Peyer's patch (tissue), 4 donors: ENCODE results near the gene C15orf62. TPM values are rescaled to one million over a fixed set of nuclear protein-coding genes. Genes with fewer than 3 reads are reported as not detected.
A peak's percentile ranks its signal among the peaks of the same experiment; 100 is the strongest.

ENCODE experiments used
- DNase-seq, 3 donors: peaks; one replicate each; pipeline ENCODE4 v3.0.0-alpha.2; 2017 to 2019
- H3K27ac ChIP-seq, 4 donors: fragments of 200-600 bp; sonication (generic); one replicate each; pipeline ENCODE4 v1.5.1; 2016 to 2019
- H3K27me3 ChIP-seq, 2 donors: fragments of 200-600 bp; sonication (generic); one replicate each; pipeline ENCODE4 v1.5.1; 2019
- H3K36me3 ChIP-seq, 3 donors: fragments of 200-600 bp; sonication (generic); one replicate each; pipeline ENCODE4 v1.5.1; 2016 to 2019
- H3K4me1 ChIP-seq, 4 donors: fragments of 200-600 bp; sonication (generic); one replicate each; pipeline ENCODE4 v1.5.1; 2016 to 2019
- H3K4me3 ChIP-seq, 4 donors: fragments of 200-600 bp; sonication (generic); 1 replicate in 3 of 4; 2 replicates in 1 of 4; pipeline ENCODE4 v1.5.1; 2016 to 2019; ENCODE audit warnings: mild to moderate bottlenecking in 1 of 4
- H3K9me3 ChIP-seq, 4 donors: fragments of 200-600 bp; sonication (generic); one replicate each; pipeline ENCODE4 v1.5.1; 2016 to 2019; ENCODE audit warnings: mild to moderate bottlenecking in 1 of 4
- POLR2A ChIP-seq, 2 donors: fragments of 450-650 bp; IDR thresholded peaks; one replicate each; pipeline ENCODE4 v1.5.1; 2017; ENCODE audit warnings: antibody characterized with exemption in 2 of 2, mild to moderate bottlenecking in 2 of 2, moderate library complexity in 2 of 2
- total RNA-seq, 4 donors: library from RNA; depleted of rRNA; stranded (reverse); fragments of >200 nt; gene quantifications; one replicate each; pipeline ENCODE4 v1.1.0, GENCODE V29; 2016
- TF ChIP-seq, protein P1 (sequence below), 6 experiments: fragments of 450-650 bp in 4 of 6; fragments of 200-600 bp in 2 of 6; sonication (generic) in 1 of 6; IDR thresholded peaks; one replicate each; pipeline ENCODE4 v1.5.1; 2017 to 2019; ENCODE audit warnings: antibody characterized with exemption in 6 of 6, mild to moderate bottlenecking in 3 of 6, moderate library complexity in 1 of 6

C15orf62 gene
- total RNA-seq, 4 donors from 2014 or later: 1.1 to 1.3 TPM; not detected in 2

DNA sequence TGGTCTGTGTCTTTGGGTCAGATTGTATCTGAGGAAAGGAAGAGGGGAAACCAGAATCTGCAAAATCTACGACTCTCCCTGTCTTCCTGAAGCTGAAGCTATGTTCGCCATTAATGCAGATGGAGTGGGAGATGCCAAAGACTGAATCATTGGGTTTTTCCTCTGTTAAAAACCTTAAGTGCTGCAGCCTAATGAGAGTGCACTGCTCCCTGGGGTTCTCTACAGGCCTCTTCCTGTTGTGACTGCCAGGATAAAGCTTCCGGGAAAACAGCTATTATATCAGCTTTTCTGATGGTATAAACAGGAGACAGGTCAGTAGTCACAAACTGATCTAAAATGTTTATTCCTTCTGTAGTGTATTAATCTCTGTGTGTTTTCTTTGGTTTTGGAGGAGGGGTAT lies 38.7 kb upstream of the C15orf62 start:
- Histone ChIP-seq H3K36me3 (peaks cover 0 to 39% (median 0%) of the 10 kb centered on the region in 3 donors), H3K9me3 (no peaks in the 10 kb centered on the region), H3K4me3 (no peak overlapping the region), H3K27ac (no peak overlapping the region), H3K4me1 (no peaks in the 10 kb centered on the region), H3K27me3 (no peaks in the 10 kb centered on the region)
- no peak for DNase-seq
- TF ChIP-seq, protein P1, sequence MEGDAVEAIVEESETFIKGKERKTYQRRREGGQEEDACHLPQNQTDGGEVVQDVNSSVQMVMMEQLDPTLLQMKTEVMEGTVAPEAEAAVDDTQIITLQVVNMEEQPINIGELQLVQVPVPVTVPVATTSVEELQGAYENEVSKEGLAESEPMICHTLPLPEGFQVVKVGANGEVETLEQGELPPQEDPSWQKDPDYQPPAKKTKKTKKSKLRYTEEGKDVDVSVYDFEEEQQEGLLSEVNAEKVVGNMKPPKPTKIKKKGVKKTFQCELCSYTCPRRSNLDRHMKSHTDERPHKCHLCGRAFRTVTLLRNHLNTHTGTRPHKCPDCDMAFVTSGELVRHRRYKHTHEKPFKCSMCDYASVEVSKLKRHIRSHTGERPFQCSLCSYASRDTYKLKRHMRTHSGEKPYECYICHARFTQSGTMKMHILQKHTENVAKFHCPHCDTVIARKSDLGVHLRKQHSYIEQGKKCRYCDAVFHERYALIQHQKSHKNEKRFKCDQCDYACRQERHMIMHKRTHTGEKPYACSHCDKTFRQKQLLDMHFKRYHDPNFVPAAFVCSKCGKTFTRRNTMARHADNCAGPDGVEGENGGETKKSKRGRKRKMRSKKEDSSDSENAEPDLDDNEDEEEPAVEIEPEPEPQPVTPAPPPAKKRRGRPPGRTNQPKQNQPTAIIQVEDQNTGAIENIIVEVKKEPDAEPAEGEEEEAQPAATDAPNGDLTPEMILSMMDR (IDR thresholded peaks at IDR 0.05): no peak
- TF ChIP-seq POLR2A (IDR thresholded peaks at IDR 0.05): no peak

DNA sequence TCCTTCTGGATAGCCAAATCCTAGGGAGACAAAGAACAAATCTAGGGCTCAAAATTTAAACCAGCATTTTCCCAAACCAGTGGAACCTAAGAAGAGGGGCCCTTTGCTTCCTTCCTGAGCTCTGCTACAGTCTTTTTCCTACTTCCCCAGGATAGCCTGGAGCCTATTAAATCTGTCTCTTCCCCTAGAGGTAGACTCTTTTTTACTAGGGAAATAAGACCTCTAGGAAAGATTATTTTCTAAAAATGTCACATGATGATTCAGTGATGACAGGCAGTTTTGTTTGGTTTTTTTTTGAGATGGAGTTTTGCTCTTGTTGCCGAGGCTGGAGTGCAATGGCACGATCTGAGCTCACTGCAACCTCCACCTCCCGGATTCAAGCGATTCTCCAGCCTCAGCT lies 33.2 kb upstream of the C15orf62 start:
- Histone ChIP-seq H3K27me3 (no peaks in the 10 kb centered on the region), H3K4me1 (no peaks in the 10 kb centered on the region), H3K36me3 (peaks cover 0 to 92% (median 0%) of the 10 kb centered on the region in 3 donors), H3K9me3 (no peaks in the 10 kb centered on the region), H3K4me3 (no peak overlapping the region), H3K27ac (no peak overlapping the region)
- DNase-seq: no peak
- TF ChIP-seq POLR2A (IDR thresholded peaks at IDR 0.05): no peak
- TF ChIP-seq, protein P1 (IDR thresholded peaks at IDR 0.05): no peak

DNA sequence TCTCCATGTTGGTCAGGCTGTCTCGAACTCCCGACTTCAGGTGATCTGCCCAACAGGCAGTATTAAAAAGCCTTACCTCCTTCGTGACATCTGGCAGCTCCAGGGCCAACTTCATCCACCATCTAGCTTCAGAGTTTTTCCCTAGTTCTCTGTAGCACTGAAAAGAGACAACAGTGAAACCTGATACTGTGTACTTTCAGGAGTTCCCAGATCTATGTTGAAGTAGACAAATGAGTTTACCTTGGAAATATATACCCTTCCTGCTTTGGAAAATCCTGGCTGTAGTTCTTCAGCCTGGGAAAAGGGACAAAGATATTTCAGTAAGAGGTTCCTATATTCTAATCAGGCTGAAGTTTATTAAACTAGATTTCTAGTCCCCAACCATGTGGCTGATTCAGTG lies 32.7 kb upstream of the C15orf62 start:
- no peaks in the 10 kb centered on the region for H3K9me3 ChIP-seq
- H3K4me1 ChIP-seq: no peaks in the 10 kb centered on the region
- peaks cover 0 to 90% (median 0%) of the 10 kb centered on the region in 3 donors for H3K36me3 ChIP-seq
- no peak for DNase-seq
- H3K27me3 ChIP-seq: no peaks in the 10 kb centered on the region
- no peak for TF ChIP-seq POLR2A (IDR thresholded peaks at IDR 0.05)
- H3K4me3 ChIP-seq: no peak overlapping the region
- no peak overlapping the region for H3K27ac ChIP-seq

DNA sequence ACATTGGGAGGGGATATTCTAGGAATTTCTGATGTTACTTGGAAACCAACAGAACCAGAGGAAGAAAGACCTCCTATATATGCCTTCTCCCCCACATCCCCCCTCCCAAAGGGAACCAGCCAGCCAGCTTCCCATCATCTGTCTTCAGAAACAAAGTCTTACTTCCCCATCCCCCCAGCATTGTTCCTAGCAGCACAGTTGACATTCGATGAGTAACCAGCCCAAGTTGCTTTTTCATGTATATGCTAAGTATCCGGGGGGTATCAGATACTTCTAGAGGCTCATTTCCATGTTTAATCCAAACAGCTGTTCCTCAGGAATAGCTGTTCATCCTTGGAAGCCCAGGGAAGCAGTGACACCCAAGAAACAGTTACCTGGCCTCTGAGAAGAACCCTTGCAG lies 30.7 kb upstream of the C15orf62 start:
- TF ChIP-seq, protein P1 (IDR thresholded peaks at IDR 0.05): no peak
- no peak for TF ChIP-seq POLR2A (IDR thresholded peaks at IDR 0.05)
- Histone ChIP-seq H3K27me3 (no peaks in the 10 kb centered on the region), H3K4me1 (peaks cover 0 to under 1% (median 0%) of the 10 kb centered on the region in 4 donors), H3K9me3 (no peaks in the 10 kb centered on the region), H3K4me3 (no peak overlapping the region), H3K27ac (no peak overlapping the region), H3K36me3 (peaks cover 0 to 90% (median 0%) of the 10 kb centered on the region in 3 donors)
- peak in 1 of 3 donors; percentile 11 for DNase-seq

DNA sequence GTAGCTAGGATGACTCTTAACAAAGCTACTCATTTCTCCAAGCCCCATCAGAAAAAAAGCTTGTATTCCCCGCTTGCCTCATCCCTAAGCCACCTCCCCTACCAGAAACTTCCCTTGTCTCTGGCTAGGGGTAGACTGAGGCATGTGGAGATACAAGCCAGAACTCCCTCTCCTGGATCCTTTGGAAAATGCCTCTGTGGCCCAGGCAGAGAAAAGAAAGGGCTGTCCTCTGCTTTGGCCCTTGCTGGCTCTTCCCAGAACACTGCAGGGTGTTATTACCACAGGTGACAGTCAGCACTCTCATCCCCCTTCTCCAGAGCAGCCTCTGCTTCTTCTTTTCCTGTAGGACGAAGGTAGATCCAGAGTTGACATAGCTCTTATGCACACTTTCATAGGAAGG lies 29.9 kb upstream of the C15orf62 start:
- TF ChIP-seq, protein P1 (IDR thresholded peaks at IDR 0.05): no peak
- no peak for TF ChIP-seq POLR2A (IDR thresholded peaks at IDR 0.05)

DNA sequence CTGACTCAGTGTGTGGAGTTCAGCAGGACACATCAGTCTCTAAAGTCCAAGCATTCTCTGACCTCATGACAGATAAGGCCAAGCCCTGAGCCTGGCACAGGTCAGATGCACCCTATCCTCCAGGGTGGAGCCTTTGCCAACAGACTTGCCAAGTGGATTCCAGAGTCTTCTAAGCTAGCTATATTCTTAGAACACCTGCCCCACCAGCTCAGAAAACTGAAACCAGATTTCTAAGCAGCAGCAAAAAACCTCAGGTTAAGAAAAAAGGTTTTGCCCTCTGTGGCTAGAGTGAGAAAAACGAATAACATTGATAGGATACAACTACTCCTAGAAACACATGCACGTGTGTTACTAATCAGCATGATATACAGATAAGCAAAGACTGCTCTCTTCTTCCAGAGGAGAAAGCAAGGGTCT lies 26.3 kb upstream of the C15orf62 start:
- peaks cover 0 to 27% (median 2%) of the 10 kb centered on the region in 4 donors for H3K4me1 ChIP-seq
- no peaks in the 10 kb centered on the region for H3K27me3 ChIP-seq
- no peaks in the 10 kb centered on the region for H3K9me3 ChIP-seq
- H3K36me3 ChIP-seq: peaks cover 0 to 78% (median 0%) of the 10 kb centered on the region in 3 donors
- no peak for TF ChIP-seq POLR2A (IDR thresholded peaks at IDR 0.05)
- TF ChIP-seq, protein P1 (IDR thresholded peaks at IDR 0.05): no peak
- H3K4me3 ChIP-seq: no peak overlapping the region
- DNase-seq: peak in 2 of 3 donors; percentile 57 to 73
- peak overlapping the region in 3 of 4 donors; percentile 52 to 85 (median 60) for H3K27ac ChIP-seq

More for the DNA sequence above, 29.9 kb upstream of the C15orf62 start:
- no peak for DNase-seq
- Histone ChIP-seq H3K4me1 (peaks cover 0 to 8% (median 0%) of the 10 kb centered on the region in 4 donors), H3K27me3 (no peaks in the 10 kb centered on the region), H3K27ac (no peak overlapping the region), H3K4me3 (no peak overlapping the region), H3K36me3 (peaks cover 0 to 90% (median 0%) of the 10 kb centered on the region in 3 donors), H3K9me3 (no peaks in the 10 kb centered on the region)
